NCI-H345 treated with DMSO at 0.1 percent for 48 hours (cell line): ENCODE data around the gene FANCC.
A peak's percentile ranks its signal among the peaks of the same experiment; 100 is the strongest.

Experiments used
- DNase-seq: peaks from one replicate; lab custom pipeline; 2025; ENCODE audit not compliant: unreplicated experiment; lab: John Stamatoyannopoulos, UW

Gene FANCC

DNA sequence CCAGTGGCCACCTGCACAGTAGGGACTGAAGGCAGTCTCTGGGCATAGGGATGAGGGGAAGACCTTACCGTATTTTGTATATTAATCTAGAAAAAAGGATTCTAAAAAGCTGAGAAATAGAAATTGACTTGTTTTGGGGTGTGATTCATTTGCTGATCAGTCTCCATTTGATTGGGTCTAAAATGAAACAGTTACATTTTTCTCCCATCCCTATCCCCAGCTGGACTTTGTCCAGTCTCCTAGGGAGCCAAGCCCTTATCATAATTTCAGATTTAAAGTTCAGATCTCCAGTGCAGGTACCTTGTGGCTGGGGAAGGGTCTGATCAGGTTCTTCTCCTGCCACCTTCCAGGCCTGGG is 240.8 kb downstream of the FANCC start:
- no peak for DNase-seq

DNA sequence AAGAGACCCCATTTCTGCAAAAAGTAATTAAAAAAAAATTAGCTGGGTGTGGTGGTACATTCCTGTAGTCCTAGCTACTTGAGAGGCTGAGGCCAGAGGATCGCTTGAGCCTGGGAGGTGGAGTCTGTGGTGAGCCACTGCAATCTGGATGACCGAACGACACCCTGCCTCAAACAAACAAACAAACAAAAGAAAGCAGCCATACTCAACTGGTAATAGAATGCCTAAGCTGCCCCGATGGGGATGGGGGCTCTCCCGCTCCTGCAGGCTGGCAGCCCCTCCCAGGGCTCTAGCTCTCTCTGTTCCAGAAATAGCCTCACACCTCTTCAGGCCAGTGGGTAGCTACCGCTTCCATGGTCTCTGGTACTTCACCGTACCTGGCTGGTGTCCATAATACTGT is 241.8 kb downstream of the FANCC start:
- no peak for DNase-seq

DNA sequence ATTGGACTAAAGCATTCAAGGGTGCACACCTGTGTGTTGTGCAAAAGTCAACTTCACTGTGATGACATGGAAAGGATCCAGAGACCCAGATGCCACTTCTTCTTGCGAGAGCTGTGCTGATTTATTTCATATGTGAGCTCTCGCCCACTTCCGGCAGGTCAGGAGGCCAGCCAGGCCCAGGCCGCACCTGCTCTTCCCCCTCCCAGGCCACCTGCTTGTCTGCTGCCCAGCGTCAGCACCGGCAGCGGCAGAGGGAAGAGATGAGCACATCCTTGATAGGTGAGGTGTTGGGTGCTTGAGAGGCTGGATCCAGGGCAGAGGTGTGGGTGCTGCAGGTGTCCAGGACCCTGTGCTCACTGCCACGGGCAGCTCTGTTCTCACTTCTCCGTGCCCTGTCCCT is 242.9 kb downstream of the FANCC start:
- DNase-seq, result no peak

DNA sequence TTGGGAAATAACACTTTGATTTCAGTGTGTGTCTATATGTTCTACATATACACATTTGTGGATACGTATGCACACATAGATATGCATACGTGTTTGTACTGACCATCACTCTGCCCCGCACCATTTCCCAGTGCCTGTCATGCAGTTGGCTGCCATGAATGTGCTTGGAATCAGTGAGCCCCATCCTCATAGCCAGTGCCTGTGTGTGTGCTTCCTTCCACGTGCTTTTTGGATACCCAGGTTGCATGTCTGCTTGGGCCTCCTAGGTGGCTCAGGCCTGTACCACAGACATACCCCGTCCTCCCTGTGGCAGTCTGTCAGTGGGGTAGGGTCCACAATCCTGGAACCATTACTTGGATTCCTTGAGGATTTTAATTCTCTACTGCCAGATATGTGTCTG is 243.6 kb downstream of the FANCC start:
- DNase-seq, result no peak

DNA sequence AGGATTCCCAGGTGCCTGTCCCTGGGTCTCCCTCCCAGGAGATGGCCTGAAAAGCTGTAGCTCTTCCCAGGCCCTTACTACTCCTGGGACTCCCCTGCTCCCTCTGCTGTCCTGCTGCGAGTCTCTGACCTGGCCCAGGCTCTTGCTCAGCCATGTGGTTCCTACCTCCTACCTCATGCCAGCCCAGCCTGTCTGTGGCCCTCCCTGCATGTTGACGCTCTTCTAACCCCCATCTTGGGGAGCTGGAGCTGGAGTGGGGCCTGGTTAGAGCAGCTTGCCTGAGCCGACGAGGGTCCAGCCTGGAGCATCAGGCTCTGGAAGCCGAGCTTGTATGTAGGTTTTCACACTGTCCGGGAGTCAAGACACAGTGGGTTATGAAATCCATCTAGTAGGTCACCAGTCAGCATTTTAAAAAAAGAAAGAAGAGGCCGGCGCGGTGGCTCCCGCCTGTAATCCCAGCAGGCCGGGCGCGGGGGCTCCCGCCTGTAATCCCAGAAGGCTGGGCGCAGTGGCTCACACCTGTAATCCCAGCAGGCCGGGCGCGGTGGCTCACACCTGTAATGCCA is 244.4 kb downstream of the FANCC start:
- DNase-seq, result no peak

DNA sequence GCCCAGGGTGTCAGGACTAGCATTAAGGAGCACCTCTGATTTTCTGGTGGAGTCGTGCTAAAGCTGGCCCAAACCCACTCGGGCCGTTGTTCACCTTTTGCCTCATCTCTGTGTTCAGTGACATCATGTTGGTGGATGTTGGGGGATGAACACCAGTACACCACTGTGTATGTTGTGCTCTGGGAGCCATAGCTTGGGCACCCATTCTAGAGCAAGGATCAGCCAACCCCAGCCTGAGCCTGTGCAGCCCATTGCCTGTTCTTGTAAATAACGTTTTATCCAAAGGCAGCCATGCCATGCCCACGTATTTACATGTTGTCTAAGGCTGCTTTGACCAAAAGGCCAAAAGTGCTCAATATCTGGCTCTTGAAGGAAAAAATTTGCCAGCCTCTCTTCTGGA is 245.6 kb downstream of the FANCC start:
- DNase-seq, result no peak

DNA sequence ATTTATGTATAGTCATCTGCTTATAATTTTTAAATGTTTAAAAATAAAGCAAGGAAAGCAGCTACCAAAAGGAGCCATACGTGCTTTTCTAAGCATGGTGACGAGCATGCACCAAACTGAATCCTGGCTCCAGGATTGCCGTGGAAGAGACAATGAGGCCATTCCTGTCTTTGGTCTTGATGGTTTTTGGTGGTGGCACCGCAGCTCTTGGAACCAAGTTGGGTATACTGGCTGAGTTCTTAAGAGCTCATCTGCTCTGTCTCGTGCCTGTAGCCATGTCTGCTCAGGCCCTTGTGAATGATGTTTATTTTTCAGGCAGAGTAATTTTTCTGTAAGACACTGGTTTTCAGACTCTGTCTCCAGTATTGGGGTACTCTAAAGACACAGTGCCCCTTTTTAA is 246.1 kb downstream of the FANCC start:
- no peak for DNase-seq

DNA sequence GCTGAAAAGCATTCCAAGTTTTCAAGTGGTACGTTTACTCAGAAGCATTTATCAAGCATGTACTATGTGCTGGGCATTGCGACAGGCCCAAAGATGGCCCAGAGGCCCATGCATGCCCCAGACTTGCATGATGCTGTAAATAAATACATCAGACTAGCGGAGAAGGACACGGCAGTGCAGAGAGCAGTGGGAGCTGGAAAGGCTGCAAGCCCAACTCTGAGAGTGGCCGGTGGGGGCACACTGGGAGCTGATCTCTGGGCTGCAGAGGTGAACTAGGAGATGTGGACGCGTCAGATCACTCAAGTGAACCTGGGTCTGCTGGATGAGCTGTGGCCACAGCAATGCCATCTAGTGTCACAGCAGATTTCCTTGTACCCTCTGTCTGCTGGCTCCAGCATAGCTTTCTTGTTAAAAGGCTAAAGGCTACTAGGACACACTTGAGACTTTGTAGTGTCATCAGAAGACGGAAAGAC is 246.9 kb downstream of the FANCC start:
- DNase-seq, result no peak

DNA sequence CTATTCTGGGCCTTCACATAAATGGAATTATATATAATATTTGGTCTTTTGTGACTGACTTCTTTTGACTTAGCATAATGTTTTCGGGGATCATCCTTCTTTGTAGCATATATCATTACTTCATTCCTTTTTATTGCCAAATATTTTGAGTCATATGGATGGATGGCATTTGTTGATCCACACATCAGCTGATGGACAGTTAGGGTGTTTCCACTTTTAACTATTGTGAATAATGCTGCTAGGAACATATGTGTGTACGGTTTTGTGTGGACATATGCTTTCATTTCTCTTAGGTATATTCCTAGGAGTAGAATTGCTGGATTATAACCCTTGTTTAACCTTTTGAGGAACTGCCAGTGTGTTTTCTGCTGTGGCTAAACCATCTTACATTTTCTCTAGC is 249.6 kb downstream of the FANCC start:
- DNase-seq, result no peak

DNA sequence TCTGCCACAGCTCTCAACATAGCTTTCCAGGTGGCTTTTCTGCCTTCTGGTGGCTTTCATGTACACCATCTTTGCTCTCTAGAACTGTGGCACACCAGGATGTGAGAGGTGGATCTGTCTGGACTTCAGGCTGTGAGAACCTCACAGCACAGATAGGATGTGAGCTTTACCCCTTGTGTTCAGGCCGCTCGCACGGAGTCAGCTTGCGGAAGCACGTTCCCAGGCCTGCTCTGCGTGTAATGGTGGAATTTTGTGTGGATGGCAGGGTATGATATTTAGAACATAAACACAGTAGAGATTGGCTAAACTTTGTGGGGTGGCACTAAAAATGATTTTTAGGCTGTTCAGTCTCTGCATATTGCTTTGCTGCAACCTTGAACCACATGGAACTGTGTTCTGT is 250.5 kb downstream of the FANCC start:
- no peak for DNase-seq

DNA sequence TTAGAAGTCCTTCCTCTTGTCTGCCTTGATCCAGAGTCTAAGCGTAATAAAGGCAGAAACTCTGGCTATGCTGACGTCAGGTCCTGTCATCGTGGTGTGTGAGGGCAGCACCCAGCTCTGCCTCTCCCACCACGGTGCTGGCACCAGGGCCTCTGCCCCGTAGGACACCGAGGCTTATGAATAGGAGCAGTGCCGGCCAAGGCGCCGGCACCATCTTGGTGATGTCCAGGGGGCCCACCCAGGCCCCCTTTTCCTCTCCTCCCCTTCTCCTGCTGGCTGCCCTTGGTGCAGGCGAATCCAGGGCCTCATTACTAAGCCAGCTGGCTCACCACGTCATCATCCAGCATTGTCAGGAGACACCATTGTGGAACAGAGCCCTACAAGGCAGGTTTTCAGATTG is 252.3 kb downstream of the FANCC start:
- DNase-seq, result peak; percentile 19

DNA sequence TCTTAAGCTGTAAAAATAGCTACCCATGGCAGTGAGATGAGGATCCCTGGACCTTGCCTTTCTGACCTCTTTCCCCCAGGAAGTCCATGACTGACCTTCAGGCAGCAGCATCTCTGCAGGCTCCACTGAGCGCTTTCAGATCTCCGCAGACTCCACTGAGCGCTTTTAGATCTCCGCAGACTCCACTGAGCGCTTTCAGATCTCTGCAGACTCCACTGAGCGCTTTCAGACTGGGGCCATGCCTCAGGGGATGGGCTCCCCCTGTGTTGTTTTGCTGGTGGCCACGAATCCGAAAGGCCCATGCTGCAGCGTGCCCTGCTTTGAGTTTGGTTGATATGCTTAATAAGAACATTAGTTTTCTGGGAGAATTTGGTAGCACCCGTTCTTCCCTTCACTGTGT is 254.2 kb downstream of the FANCC start:
- DNase-seq, result no peak

DNA sequence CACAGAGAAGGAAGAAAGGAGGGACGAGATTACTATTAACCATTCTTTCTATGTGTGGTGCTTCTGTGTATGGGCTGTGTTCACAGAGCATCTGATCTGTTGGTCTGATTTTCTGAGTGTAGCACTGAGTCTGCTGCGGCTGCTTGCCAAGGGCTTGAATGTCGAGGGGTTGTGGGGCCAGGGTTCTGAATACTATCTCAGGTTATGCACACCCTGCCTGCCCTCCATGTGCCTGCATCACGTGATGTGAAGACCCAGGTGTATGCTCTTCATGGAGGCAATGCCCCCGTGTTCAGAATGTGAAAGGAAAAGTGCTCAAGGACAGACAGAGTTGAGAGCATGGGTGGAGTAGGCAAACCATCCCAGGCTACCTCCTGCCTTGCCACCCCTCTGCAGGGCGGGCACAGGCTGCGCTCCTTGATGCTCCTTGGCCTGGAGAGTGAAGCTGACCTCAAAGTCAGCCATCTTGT is 254.9 kb downstream of the FANCC start:
- no peak for DNase-seq

DNA sequence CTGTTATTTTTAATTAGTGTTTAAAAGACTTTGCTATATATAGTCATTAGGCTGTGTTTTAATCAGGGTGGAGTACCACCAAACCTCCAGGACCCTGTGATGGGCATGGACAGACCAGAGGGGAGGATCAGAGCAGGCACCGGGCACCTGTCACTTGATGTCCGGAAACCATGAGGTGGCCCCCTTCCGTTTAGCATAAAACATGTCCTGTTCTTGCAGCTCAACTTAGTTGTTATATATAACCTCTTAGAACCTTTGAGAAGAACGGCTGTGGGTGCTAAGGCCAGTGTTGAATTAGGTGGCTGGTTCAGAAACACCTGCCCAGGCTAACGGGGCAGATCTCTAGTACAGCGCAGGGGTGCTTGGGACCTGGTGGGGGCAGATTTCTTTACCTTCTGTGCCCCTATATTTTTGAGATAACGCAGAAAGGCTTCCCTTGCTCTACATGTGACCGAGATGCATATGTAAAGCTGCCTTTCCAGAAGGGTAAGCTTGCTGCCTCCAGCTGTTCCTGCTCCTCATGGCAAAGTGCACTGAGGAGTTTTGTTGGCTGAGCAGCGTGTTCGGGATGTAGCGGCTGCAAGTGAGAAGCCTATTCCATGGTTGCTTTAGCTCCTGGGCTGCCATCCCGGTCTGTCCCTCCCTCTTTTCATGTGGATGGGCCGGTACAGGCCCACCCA is 255.5 kb downstream of the FANCC start:
- no peak for DNase-seq

DNA sequence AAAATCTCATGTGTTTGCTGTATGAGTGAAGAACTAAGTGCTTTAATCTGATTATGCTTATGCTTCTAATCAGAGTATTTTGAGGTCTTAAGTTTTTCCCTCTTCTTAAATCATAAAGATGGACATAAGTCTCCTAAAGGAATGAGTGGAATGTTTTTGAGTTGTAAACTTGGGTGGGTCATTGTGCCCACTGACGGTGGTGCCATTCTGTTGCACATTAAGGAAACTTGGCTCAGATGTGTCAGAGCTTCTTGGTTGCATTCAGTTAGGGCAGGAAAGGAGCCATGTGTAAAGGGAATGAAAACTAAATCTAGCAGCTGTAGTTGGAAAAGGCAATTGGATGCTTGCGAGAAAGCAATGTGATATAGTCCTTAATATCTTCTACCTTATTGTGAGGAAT is 256.6 kb downstream of the FANCC start:
- DNase-seq, result no peak

DNA sequence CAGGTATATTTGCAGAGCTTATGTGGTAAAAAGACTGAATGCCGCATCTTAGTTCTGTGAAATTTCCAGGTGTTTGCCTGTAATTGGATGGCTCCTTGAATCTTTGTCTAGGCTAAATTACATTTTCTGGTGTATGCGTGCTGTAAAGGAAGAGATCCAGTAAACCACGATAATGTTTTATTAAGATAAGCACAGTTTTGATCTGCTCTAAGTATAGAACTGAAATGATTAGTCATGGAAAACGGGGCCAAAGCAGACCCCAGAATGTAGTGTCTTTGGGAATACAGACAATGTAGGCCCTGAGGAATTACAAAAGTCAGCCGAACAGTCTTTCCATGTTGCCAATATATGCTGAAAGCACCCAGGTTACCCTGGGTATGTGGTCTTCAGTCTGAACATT is 257.3 kb downstream of the FANCC start:
- DNase-seq, result no peak

DNA sequence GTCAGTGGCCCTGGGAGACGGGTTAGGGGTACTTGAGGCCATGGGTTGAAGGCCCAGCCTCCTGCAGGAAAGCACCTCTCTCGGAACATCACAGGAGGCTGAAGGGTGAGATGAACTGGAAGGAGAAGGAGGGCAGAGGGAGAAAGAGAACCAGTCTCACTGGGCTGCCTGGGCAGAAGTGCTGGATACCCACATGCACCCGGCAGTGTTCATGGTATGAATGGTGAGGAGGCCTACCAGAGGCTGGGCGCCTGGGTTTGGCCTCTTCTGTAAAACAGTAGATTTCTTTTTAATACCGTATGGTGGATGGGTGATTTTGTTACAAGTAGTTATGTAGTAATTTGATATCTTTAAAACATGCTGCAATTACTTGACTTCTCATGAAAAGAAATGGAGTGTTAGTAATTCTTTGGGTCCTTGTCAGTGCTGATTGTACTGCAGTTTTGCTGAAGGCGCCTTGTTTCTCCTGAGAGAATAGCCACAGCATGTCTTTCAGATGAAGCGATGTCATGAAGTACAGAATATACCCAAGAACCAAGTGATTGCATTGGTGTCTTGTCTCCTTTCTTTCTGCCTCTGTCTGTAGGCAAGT is 258.6 kb downstream of the FANCC start:
- no peak for DNase-seq

DNA sequence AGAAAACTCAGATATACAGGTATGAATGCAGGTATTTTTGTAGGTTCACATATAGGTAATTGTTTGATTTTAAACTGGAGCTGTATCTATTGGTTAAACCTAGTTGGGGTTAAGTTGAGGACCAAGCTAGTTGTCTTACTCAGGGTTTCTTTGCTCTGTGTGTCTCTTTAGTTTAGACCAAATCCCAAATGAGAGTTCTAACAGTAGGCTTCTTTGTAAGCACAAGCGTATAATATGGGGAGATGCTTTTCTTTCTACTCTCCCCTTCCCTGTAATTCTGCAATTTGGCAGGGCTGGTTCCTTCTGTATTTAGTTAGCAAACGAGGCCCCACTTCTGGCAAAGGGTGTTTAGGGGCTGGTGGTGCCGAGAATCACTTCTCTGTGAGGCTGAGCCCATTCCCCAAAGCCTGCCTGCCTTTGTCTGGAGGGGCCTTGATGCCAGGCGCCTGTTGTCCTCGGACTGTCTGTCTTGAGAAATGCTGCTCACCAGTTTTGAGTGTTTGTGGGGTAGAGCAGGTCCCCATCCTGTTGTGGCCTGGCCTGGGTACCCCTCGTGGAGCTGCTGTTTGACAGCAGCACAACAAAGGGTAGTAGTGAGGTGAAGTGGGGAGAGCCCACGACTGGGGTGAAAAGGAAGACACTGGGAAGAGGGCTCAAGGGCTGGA is 259.3 kb downstream of the FANCC start:
- no peak for DNase-seq

DNA sequence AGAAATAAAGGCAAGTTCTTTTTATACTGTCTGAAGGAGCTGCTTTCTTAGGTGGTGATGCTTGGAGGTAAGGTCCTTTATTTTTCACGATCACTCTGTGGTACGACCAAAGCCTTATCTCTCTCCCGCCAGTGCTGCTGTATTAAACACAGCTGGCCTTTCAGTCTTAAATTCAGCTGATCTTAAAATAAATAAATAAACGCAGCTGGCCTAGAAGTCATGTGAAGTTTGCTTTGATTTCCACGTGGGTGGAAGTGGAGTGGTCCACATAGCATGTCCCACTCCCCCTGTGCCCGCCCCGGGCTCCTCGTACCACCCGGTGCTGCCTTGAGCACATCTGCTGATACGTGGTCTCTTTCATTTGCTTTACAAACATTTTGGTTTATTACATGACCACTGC is 260.4 kb downstream of the FANCC start:
- DNase-seq, result no peak

DNA sequence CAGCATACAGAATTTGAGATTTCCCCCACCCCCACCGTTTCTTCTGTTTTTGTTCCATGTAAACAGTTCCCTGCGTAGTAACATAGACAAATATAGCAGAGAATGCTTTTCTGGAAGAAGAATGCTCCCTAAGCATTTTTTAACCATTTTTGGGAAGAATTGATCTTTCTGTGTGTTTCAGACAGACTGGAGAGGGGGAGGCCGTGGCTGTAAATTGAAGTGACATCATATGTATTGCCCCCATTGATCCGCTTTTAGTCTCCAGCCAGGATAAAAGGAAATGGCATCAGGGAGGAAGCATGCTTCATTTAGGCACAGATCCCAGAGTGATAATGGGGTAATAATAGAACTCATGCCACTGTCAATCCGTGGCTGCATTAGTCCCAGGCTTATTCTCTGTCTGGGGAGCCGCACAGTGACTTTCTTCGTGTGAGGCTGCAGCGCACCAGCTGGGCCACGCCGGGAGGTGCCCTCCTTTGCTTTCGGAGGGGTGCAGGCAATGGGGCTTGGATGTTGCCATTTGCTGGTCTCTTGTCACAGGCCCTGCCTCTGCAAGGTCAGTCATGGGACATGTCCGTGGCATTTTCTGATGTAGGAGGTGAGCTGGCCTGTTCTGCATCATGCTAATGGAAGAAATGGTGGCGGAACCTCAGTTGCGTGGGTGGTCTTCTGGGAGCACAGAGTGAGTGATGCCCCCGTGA is 261.5 kb downstream of the FANCC start:
- no peak for DNase-seq

DNA sequence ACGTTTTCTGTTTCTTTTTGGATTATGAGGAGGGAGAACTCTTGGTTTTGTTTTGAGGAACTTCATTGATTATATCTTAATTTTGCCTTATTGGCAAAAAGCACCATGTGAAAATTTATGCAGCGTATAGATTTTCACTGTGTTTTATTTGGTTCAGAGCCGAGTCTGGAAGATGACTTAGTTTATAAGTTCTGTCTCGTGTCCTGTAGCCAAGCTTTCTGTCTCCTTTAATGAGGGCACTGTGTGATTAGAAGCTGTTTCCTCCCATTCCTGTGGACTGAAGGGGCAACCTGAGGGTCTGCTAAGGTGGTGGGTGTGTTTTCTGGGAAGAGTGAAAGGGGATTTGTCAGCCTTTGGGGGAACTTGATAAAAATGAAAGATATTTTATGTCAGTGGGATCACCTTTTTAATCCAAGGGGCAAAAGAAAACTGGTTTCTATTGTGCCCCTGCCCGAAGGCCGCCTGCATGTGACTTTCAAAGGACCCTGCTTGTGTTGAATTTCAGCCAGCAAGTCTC is 262.1 kb downstream of the FANCC start:
- DNase-seq, result no peak
